Measurements from ENCODE around the gene STARD9. TPM values are rescaled to one million over a fixed set of nuclear protein-coding genes. Genes with fewer than 3 reads are reported as not detected.

Gene STARD9
- total RNA-seq, 1 donor from 2014 or later: 7.1 TPM

DNA sequence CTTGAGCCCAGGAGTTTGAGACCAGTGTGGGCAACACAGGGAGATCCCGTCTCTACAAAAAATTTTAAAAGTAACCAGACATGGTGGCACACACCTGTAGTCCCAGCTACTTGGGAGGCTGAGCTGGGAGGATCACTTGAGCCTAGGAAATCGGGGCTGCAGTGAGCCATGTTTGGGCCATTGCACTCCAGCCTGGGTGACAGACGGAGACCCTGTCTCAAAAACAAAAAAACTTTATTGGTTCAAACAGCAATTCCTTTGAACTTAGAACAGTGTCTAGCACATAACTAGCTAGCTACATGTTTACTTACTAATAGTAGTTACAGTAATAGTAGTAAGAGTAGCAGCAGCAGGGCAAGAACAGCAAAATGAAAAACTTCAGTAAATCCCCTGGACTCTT, 16.7 kb upstream of the STARD9 start:
- no peak for TF ChIP-seq EZH2 (IDR thresholded peaks at IDR 0.05; ENCODE audit: insufficient read depth, low read length)
- TF ChIP-seq, protein P1, sequence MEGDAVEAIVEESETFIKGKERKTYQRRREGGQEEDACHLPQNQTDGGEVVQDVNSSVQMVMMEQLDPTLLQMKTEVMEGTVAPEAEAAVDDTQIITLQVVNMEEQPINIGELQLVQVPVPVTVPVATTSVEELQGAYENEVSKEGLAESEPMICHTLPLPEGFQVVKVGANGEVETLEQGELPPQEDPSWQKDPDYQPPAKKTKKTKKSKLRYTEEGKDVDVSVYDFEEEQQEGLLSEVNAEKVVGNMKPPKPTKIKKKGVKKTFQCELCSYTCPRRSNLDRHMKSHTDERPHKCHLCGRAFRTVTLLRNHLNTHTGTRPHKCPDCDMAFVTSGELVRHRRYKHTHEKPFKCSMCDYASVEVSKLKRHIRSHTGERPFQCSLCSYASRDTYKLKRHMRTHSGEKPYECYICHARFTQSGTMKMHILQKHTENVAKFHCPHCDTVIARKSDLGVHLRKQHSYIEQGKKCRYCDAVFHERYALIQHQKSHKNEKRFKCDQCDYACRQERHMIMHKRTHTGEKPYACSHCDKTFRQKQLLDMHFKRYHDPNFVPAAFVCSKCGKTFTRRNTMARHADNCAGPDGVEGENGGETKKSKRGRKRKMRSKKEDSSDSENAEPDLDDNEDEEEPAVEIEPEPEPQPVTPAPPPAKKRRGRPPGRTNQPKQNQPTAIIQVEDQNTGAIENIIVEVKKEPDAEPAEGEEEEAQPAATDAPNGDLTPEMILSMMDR (IDR thresholded peaks at IDR 0.05; ENCODE audit: insufficient read depth, low read depth, low read length): no peak
- H3K9ac ChIP-seq (ENCODE audit: low read length): no peak overlapping the region
- no peak for FAIRE-seq

DNA sequence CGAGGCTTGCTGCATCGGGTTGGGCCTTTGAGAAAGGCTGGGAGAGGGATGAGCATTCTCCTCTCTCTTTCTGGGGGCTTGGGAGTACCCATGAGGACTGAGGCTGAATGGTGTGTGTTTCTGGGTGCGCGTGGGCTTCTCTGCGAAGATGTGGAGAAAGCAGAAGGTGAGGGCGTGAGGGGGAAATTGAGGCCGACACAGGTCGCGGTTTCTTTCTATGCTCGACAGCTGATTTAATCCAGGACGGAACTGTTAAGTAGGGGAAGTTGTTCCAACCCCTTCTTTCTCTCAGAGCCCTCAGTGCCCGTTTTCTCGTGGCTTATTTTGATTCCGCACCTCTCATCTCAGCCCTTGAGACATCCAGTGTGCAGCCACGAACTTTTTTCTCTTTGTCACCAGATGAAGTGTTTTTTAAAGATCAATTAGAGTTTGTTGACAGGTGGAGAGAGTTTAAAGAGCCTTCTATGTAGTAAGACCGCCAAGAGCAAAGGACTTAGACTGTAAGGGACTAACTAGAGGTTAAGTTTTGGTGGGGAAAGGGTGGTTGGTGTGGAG, 711 bp downstream of the STARD9 start:
- peaks cover 26% of the 10 kb centered on the region for H4K20me1 ChIP-seq (ENCODE audit: insufficient read depth, low read length)
- Mint-ChIP-seq H3K4me1 (ENCODE audit: low read depth, unreplicated experiment) (peaks cover 5% of the 10 kb centered on the region), H3K36me3 (ENCODE audit: low read depth, unreplicated experiment) (no peaks in the 10 kb centered on the region), H3K27ac (ENCODE audit: unreplicated experiment) (no peak overlapping the region), H3K9me3 (ENCODE audit: unreplicated experiment) (no peaks in the 10 kb centered on the region), H3K4me3 (ENCODE audit: unreplicated experiment) (peak overlapping the region; percentile 94), H3K27me3 (ENCODE audit: low read depth, unreplicated experiment) (no peaks in the 10 kb centered on the region)
- H2AFZ ChIP-seq (ENCODE audit: low read depth, low read length): peak overlapping the region; percentile 93
- no peaks in the 10 kb centered on the region for H3K9me3 ChIP-seq (ENCODE audit: insufficient read depth, low read depth, low read length)
- H3K27ac ChIP-seq (ENCODE audit: low read depth, low read length): peak overlapping the region; percentile 65
- H3K79me2 ChIP-seq (ENCODE audit: insufficient read depth, low read length): peaks cover 15% of the 10 kb centered on the region
- peak overlapping the region; percentile 95 for H3K4me2 ChIP-seq (ENCODE audit: low read length)
- no peak for TF ChIP-seq EZH2 (IDR thresholded peaks at IDR 0.05; ENCODE audit: insufficient read depth, low read length)
- TF ChIP-seq, protein P1 (IDR thresholded peaks at IDR 0.05; ENCODE audit: insufficient read depth, low read depth, low read length): no peak
- DNase-seq (ENCODE audit: low read depth) (no peak), FAIRE-seq (no peak)
- H3K27me3 ChIP-seq (ENCODE audit: insufficient read depth, low read length): no peaks in the 10 kb centered on the region
- peaks cover 14% of the 10 kb centered on the region for H3K4me1 ChIP-seq (ENCODE audit: insufficient read depth, low read length)
- no peaks in the 10 kb centered on the region for H3K36me3 ChIP-seq (ENCODE audit: insufficient read depth, low read length)
- peak overlapping the region; percentile 81 for H3K4me3 ChIP-seq (ENCODE audit: insufficient read depth, low read depth, low read length)
- H3K9ac ChIP-seq (ENCODE audit: low read length): peak overlapping the region; percentile 88

More for the DNA sequence above, 16.7 kb upstream of the STARD9 start:
- Histone ChIP-seq H3K36me3 (ENCODE audit: insufficient read depth, low read length) (peaks cover 7% of the 10 kb centered on the region), H3K4me2 (ENCODE audit: low read length) (no peak overlapping the region), H2AFZ (ENCODE audit: low read depth, low read length) (no peak overlapping the region), H3K79me2 (ENCODE audit: insufficient read depth, low read length) (peaks cover 19% of the 10 kb centered on the region), H3K27ac (ENCODE audit: low read depth, low read length) (no peak overlapping the region), H3K4me3 (ENCODE audit: insufficient read depth, low read depth, low read length) (no peak overlapping the region), H3K9me3 (ENCODE audit: insufficient read depth, low read depth, low read length) (no peaks in the 10 kb centered on the region), H4K20me1 (ENCODE audit: insufficient read depth, low read length) (peaks cover 4% of the 10 kb centered on the region), H3K27me3 (ENCODE audit: insufficient read depth, low read length) (no peaks in the 10 kb centered on the region), H3K4me1 (ENCODE audit: insufficient read depth, low read length) (no peaks in the 10 kb centered on the region)
- Mint-ChIP-seq H3K27me3 (ENCODE audit: low read depth, unreplicated experiment) (no peaks in the 10 kb centered on the region), H3K36me3 (ENCODE audit: low read depth, unreplicated experiment) (peaks cover 2% of the 10 kb centered on the region), H3K9me3 (ENCODE audit: unreplicated experiment) (no peaks in the 10 kb centered on the region), H3K4me3 (ENCODE audit: unreplicated experiment) (no peak overlapping the region), H3K4me1 (ENCODE audit: low read depth, unreplicated experiment) (no peaks in the 10 kb centered on the region), H3K27ac (ENCODE audit: unreplicated experiment) (no peak overlapping the region)
- no peak for DNase-seq (ENCODE audit: low read depth)

DNA sequence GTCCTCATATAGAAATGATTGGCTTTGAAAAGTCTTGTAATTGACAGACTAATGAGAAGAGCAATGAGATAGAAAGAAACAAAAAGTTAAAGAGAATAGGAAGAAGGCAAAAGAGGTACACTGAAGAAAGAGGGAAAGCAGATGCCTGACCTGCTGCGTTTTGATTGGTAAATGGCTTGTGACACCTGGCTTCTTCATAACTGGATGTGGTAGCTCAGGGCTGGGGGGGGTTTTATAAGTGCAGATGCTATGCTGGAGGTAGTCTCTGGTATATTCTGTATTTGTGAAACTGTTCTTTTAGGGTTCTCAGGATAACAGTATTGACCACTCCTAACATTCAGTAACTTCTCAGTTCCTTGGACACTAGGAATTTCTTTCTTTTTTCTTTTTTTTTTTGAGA, 1.4 kb downstream of the STARD9 start:
- DNase-seq (ENCODE audit: low read depth): no peak
- H3K27me3 ChIP-seq (ENCODE audit: insufficient read depth, low read length): no peaks in the 10 kb centered on the region
- no peak overlapping the region for H3K27ac ChIP-seq (ENCODE audit: low read depth, low read length)
- H4K20me1 ChIP-seq (ENCODE audit: insufficient read depth, low read length): peaks cover 26% of the 10 kb centered on the region
- Mint-ChIP-seq H3K4me1 (ENCODE audit: low read depth, unreplicated experiment) (peaks cover 8% of the 10 kb centered on the region), H3K27me3 (ENCODE audit: low read depth, unreplicated experiment) (no peaks in the 10 kb centered on the region), H3K9me3 (ENCODE audit: unreplicated experiment) (no peaks in the 10 kb centered on the region), H3K4me3 (ENCODE audit: unreplicated experiment) (peak overlapping the region; percentile 94), H3K36me3 (ENCODE audit: low read depth, unreplicated experiment) (no peaks in the 10 kb centered on the region), H3K27ac (ENCODE audit: unreplicated experiment) (no peak overlapping the region)
- FAIRE-seq: no peak
- no peak overlapping the region for H3K9ac ChIP-seq (ENCODE audit: low read length)
- H3K9me3 ChIP-seq (ENCODE audit: insufficient read depth, low read depth, low read length): no peaks in the 10 kb centered on the region
- peaks cover 16% of the 10 kb centered on the region for H3K4me1 ChIP-seq (ENCODE audit: insufficient read depth, low read length)
- H3K4me2 ChIP-seq (ENCODE audit: low read length): peak overlapping the region; percentile 95
- H3K4me3 ChIP-seq (ENCODE audit: insufficient read depth, low read depth, low read length): no peak overlapping the region
- no peak for TF ChIP-seq EZH2 (IDR thresholded peaks at IDR 0.05; ENCODE audit: insufficient read depth, low read length)
- TF ChIP-seq, protein P1 (IDR thresholded peaks at IDR 0.05; ENCODE audit: insufficient read depth, low read depth, low read length): no peak
- H3K79me2 ChIP-seq (ENCODE audit: insufficient read depth, low read length): peaks cover 16% of the 10 kb centered on the region
- no peaks in the 10 kb centered on the region for H3K36me3 ChIP-seq (ENCODE audit: insufficient read depth, low read length)
- no peak overlapping the region for H2AFZ ChIP-seq (ENCODE audit: low read depth, low read length)
